Measurements from ENCODE around the gene ABCB9. TPM values are rescaled to one million over a fixed set of nuclear protein-coding genes. Genes with fewer than 3 reads are reported as not detected.

ABCB9 gene
- total RNA-seq, 1 experiment from 2014 or later, result 14.7 TPM

DNA sequence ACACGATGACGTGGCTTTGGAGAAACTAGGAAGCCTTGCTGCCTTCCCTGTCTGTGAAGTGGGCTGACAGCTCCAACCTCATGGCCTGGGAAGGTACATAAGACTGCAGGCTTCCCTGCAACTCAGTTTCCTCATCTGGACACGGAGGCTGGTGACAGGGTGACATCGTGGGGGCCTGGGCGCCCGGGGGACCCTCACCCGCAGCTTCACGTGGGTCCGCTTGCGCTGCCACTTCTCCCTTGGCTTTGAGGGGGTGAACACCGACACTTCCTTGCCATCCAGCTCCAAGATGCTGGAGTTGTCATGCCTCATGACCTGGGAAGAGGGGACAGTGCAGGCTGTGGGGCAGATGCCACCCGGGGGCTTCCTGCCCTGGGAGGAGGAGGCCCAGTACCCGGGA, 21.8 kb upstream of the ABCB9 start (continued):
- TF ChIP-seq TCF7L2 (IDR thresholded peaks at IDR 0.05; ENCODE audit: borderline replicate concordance, extremely low read depth, insufficient read depth, insufficient read length) (no peak), SRF (IDR thresholded peaks at IDR 0.05; ENCODE audit: low read depth) (no peak), POLR2AphosphoS5 (IDR thresholded peaks at IDR 0.05; ENCODE audit: low read depth, low read length) (no peak), RAD21 (IDR thresholded peaks at IDR 0.05; ENCODE audit: low read depth) (no peak)
- TF ChIP-seq, protein P1, sequence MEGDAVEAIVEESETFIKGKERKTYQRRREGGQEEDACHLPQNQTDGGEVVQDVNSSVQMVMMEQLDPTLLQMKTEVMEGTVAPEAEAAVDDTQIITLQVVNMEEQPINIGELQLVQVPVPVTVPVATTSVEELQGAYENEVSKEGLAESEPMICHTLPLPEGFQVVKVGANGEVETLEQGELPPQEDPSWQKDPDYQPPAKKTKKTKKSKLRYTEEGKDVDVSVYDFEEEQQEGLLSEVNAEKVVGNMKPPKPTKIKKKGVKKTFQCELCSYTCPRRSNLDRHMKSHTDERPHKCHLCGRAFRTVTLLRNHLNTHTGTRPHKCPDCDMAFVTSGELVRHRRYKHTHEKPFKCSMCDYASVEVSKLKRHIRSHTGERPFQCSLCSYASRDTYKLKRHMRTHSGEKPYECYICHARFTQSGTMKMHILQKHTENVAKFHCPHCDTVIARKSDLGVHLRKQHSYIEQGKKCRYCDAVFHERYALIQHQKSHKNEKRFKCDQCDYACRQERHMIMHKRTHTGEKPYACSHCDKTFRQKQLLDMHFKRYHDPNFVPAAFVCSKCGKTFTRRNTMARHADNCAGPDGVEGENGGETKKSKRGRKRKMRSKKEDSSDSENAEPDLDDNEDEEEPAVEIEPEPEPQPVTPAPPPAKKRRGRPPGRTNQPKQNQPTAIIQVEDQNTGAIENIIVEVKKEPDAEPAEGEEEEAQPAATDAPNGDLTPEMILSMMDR (IDR thresholded peaks at IDR 0.05 in 2 of 3, conservative IDR thresholded peaks at IDR 0.05 in 1 of 3; ENCODE audit: borderline replicate concordance in 1 of 3, insufficient read depth in 1 of 3, low read depth in 2 of 3, low read length in 2 of 3), result no peak

DNA sequence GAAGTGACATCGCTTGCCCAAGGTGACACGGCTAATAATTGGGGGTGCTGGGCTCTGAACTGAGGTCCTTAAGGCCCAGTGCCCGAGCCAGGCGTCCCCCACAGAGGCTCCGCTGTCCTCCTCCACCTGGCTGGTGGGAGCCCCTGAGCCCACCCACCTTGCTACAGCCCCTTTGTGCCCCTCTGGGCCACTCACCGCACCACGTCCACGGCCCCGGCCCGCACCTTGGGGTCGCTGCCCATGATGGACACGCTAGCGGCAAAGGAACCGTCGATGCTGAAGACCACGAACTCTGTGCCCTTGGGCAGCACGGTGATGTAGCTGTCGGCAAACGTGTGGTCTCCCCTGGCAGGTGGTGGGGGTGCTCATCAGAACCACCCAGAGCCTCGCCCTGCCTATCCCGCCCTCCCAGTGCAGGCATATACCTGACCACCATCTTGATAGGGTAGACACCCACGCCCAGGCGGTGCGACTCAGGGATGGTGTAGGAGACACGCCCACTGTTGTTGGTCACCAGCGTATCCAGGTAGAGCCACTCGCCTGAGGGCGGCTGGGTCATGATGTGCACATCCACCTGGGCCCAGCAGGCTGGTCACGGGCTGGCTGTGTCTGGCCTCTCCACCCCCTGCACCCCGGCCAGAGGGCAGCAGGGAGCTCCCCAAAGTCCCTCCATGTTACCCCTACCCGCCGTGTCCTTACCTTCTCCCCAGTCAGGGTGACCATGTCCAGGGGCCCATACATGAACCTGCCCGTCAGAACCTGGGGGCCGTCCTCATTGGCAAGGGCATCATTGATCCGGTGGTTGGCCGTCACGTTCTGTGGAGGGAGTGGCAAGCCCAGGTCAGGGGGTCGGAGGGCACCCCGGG, 21.1 kb upstream of the ABCB9 start:
- BruUV-seq (replicated peaks), result no TSS peak
- ATAC-seq (no peak), DNase-seq (ENCODE audit: low read depth, low spot score) (no peak)
- Histone ChIP-seq H3K36me3 (ENCODE audit: control insufficient read depth in 1 of 2, insufficient read depth in 2 of 2, low read length in 2 of 2) (peaks cover 0 to 2% of the 10 kb centered on the region in 2 experiments; a peak in 2 of 4 replicates), H3K9me3 (ENCODE audit: control insufficient read depth in 1 of 2, insufficient read depth in 1 of 2, low read depth in 1 of 2, low read length in 2 of 2) (no peaks in the 10 kb centered on the region), H3K9ac (ENCODE audit: low read length) (no peak overlapping the region), H2AFZ (ENCODE audit: low read depth, low read length, poor library complexity, severe bottlenecking) (no peak overlapping the region), H3K9me2 (ENCODE audit: insufficient read depth) (no peaks in the 10 kb centered on the region), H3K4me3 (replicated peaks in 1 of 2; ENCODE audit: low read depth in 1 of 2, low read length in 2 of 2) (no peak overlapping the region), H3K79me2 (ENCODE audit: insufficient read depth, low read length) (peaks cover 1% of the 10 kb centered on the region; the same call in 1 of the 2 replicates), H3K27me3 (ENCODE audit: insufficient read depth, low read length) (no peaks in the 10 kb centered on the region), H4K20me1 (ENCODE audit: insufficient read depth) (no peaks in the 10 kb centered on the region), H3K27ac (ENCODE audit: low read depth, low read length) (no peak overlapping the region), H3K4me1 (ENCODE audit: control insufficient read depth in 1 of 2, insufficient read depth in 2 of 2, low read length in 2 of 2) (peaks cover 0 to 1% of the 10 kb centered on the region in 2 experiments; a peak in 1 of 4 replicates), H3K4me2 (ENCODE audit: low read length) (no peak overlapping the region)
- no peak for TF ChIP-seq ELF1 (IDR thresholded peaks at IDR 0.05; ENCODE audit: borderline replicate concordance, low read depth)
- TF ChIP-seq, protein P2, sequence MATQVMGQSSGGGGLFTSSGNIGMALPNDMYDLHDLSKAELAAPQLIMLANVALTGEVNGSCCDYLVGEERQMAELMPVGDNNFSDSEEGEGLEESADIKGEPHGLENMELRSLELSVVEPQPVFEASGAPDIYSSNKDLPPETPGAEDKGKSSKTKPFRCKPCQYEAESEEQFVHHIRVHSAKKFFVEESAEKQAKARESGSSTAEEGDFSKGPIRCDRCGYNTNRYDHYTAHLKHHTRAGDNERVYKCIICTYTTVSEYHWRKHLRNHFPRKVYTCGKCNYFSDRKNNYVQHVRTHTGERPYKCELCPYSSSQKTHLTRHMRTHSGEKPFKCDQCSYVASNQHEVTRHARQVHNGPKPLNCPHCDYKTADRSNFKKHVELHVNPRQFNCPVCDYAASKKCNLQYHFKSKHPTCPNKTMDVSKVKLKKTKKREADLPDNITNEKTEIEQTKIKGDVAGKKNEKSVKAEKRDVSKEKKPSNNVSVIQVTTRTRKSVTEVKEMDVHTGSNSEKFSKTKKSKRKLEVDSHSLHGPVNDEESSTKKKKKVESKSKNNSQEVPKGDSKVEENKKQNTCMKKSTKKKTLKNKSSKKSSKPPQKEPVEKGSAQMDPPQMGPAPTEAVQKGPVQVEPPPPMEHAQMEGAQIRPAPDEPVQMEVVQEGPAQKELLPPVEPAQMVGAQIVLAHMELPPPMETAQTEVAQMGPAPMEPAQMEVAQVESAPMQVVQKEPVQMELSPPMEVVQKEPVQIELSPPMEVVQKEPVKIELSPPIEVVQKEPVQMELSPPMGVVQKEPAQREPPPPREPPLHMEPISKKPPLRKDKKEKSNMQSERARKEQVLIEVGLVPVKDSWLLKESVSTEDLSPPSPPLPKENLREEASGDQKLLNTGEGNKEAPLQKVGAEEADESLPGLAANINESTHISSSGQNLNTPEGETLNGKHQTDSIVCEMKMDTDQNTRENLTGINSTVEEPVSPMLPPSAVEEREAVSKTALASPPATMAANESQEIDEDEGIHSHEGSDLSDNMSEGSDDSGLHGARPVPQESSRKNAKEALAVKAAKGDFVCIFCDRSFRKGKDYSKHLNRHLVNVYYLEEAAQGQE (IDR thresholded peaks at IDR 0.05; ENCODE audit: low read depth), result no peak
- TF ChIP-seq, protein P1 (IDR thresholded peaks at IDR 0.05 in 2 of 3, conservative IDR thresholded peaks at IDR 0.05 in 1 of 3; ENCODE audit: borderline replicate concordance in 1 of 3, insufficient read depth in 1 of 3, low read depth in 2 of 3, low read length in 2 of 3), result no peak
- no peak for TF ChIP-seq EZH2 (IDR thresholded peaks at IDR 0.05)
- no peak for TF ChIP-seq CEBPB (IDR thresholded peaks at IDR 0.05; ENCODE audit: low read depth)
- TF ChIP-seq, protein P3, sequence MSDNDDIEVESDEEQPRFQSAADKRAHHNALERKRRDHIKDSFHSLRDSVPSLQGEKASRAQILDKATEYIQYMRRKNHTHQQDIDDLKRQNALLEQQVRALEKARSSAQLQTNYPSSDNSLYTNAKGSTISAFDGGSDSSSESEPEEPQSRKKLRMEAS (IDR thresholded peaks at IDR 0.05), result no peak
- TF ChIP-seq YY1 (IDR thresholded peaks at IDR 0.05; ENCODE audit: extremely low read depth, insufficient replicate concordance, low read depth, low read length), result no peak
- TF ChIP-seq ZNF274 (IDR thresholded peaks at IDR 0.05; ENCODE audit: low read depth, low read length), result no peak
- no peak for TF ChIP-seq SIN3A (IDR thresholded peaks at IDR 0.05; ENCODE audit: low read depth)
- no peak for TF ChIP-seq SRF (IDR thresholded peaks at IDR 0.05; ENCODE audit: low read depth)
- intact Hi-C loops (cut with micrococcal nuclease), result no loop called here
- ChIA-PET RAD21 (ENCODE audit: low non-redundant PET in 1 of 2, low total read pairs in 2 of 2, uncharacterized antibody in 2 of 2, unreplicated experiment in 2 of 2) (no interaction called here), POLR2A (no interaction called here), CTCF (no interaction called here)

Data from HCT116 (cell line).